ENCODE measurements around the gene PSKH1.

PSKH1 gene

GRCh38 chr16:67847064-67847861, 45.8 kb upstream of the PSKH1 start, which contains the start of gene CENPT:
CENPT (minus strand) TSS chr16:67847693; CDS start chr16:67833859, 13,834 bp downstream.
- TF ChIP-seq CTCF (IDR thresholded peaks at IDR 0.05; ENCODE audit: low read depth, low read length) = no peak
- no peak for DNase-seq (ENCODE audit: extremely low read depth, low read depth)

DNA sequence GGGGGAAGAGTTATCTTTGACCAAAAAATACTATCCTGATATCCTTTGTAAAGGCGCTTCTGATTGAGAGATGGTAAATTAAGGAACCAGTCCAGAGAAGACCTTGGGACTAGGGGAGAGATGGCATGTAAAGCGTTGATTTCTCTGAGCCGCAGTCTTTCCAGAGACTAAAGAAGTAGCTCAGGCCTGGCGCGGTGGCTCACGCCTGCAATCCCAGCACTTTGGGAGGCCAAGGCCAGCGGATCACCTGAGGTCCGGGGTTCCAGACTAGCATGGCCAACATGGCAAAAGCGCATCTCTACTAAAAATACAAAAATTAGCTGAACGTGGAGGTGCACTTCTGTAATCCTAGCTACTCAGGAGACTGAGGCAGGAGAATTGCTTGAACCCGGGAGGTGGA, 44.9 kb upstream of the PSKH1 start:
- TF ChIP-seq CTCF (IDR thresholded peaks at IDR 0.05; ENCODE audit: low read depth, low read length) = no peak
- no peak for DNase-seq (ENCODE audit: extremely low read depth, low read depth)

DNA sequence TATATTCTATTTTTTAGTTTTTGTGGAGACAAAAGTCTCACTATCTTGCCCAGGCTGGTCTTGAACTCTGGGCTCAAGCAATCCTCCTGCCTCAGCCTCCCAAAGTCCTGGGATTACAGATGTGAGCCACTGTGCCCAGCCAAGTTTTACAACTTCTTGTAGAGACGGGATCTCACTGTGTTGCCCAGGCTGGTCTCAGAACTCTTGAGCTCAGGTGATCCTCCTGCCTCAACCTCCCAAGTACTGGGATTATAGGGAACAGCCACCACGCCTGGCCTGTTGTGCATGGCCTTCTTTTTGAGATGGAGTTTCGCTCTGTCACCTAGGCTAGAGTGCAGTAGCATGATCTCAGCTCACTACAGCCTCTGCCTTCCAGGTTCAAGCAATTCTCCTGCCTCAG, 39.4 kb upstream of the PSKH1 start:
- no peak for DNase-seq (ENCODE audit: extremely low read depth, low read depth)
- no peak for TF ChIP-seq CTCF (IDR thresholded peaks at IDR 0.05; ENCODE audit: low read depth, low read length)

- no peak for TF ChIP-seq CTCF (IDR thresholded peaks at IDR 0.05; ENCODE audit: low read depth, low read length)
Measured at GRCh38 chr16:67855789-67856188, 37.3 kb upstream of the PSKH1 start.

GRCh38 chr16:67856927-67857546, 36.0 kb upstream of the PSKH1 start:
- no peak for TF ChIP-seq CTCF (IDR thresholded peaks at IDR 0.05; ENCODE audit: low read depth, low read length)
- DNase-seq (ENCODE audit: extremely low read depth, low read depth) = no peak

More at GRCh38 chr16:67855789-67856188, 37.3 kb upstream of the PSKH1 start:
- no peak for DNase-seq (ENCODE audit: extremely low read depth, low read depth)

DNA sequence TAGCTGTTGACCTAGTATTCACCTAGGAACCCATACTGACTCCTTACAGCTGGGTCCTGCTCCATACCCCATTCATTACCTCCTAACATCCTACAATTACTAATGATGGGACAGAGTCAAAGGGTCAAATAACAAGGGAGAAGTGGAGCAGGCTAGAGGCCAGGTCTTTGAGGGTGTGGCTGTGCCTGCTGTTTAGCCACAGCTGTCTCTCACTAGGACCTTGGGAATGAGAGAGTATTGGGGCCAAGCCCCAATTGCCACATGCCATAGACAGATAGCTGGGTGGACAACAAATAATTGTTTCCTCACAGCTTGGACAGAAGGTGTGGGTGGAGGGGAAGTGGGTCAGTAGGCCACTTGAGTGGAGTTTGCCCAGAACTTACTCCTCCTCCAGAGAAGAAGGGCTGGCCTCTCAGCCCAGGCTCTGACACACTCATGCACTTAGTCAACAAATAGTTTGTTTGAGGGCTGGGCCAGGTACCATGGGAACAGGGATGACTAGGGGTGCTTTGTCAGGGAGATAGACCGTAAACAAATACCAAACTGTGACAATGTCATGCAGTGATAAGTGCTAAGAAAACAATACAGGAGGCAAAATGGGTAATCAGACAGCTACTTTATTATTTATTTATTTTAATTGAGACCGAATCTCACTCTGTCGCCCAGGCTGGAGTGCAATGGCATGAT, 35.4 kb upstream of the PSKH1 start:
- no peak for TF ChIP-seq CTCF (IDR thresholded peaks at IDR 0.05; ENCODE audit: low read depth, low read length)
- peak; percentile 85 for DNase-seq (ENCODE audit: extremely low read depth, low read depth)

DNA sequence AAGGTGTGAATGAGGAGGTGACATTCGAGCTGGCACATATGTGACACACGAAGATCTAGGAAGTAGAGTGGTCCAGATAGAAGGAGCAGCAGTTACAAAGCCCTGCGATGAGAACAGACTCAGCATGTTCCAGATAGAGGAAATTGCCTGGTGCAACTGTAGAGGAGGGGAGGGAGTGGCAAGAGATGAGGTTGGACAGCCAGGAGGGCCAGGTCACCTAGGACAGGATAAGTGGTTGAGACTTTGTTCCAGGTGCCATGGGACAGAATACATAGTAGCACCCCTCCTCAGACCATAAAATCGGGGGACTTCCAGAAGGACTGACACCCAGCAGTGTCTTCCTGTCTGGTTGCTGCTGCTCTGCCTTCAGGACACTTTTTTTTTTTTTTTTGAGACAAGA, 34.6 kb upstream of the PSKH1 start:
- TF ChIP-seq CTCF (IDR thresholded peaks at IDR 0.05; ENCODE audit: low read depth, low read length) = no peak
- DNase-seq (ENCODE audit: extremely low read depth, low read depth) = no peak

Measured in AG09319 (cell line).